HepG2 (cell line): Measurements from ENCODE around the gene GLYR1. TPM values are rescaled to one million over a fixed set of nuclear protein-coding genes. Genes with fewer than 3 reads are reported as not detected.

Experiments used
- ATAC-seq: fragments of 200-7000 bp; cut with Tn5 transposase; 3 replicates; pipeline ENCODE4 v1.9.1; 2020; ENCODE audit warnings: mild to moderate bottlenecking, moderate library complexity
- BruUV-seq: library from RNA; stranded (reverse); fragments of 400-500 nt; replicated peaks from 2 replicates; lab custom pipeline; 2021; lab: Mats Ljungman, UMichigan
- CTCF ChIA-PET: fragments of 300-600 bp; formaldehyde crosslinking; extraction: SDS; loops from one replicate; lab custom pipeline; 2021; ENCODE audit warnings: low total read pairs, inconsistent platforms, low intra/inter-chr PET ratio; lab: Yijun Ruan, JAX
- POLR2A ChIA-PET: fragments of 350-600 bp; sonication (Branson Sonifier 250); formaldehyde crosslinking; loops from one replicate; lab custom pipeline; 2020; ENCODE audit warnings: antibody characterized with exemption, inconsistent platforms; lab: Yijun Ruan, JAX
- DNase-seq: peaks from one replicate; pipeline ENCODE4 v3.0.0-alpha.2; 2015; ENCODE audit warnings: low spot score
- FAIRE-seq: peaks from 3 replicates; lab custom pipeline; 2011; peaks lifted over from hg19 to GRCh38; lab: Jason Lieb, UNC
- H2AFZ ChIP-seq: one replicate; pipeline ENCODE4 v1.6.1; 2011; ENCODE audit warnings: low read length, inconsistent platforms
- H3K27ac ChIP-seq: fragments of 300-600 bp; 3 replicates; pipeline ENCODE4 v1.8.0; 2011; ENCODE audit warnings: mixed run types, mild to moderate bottlenecking, mixed read lengths, low read length, inconsistent platforms; ENCODE audit not compliant: insufficient read depth; ENCODE audit errors: extremely low read length
- H3K27me3 ChIP-seq, 2 experiments: fragments of 200-600 bp in 1 of 2; 2 replicates in 1 of 2; 3 replicates in 1 of 2; pipeline versions ENCODE4 v1.6.0 to v1.8.0; 2011; ENCODE audit warnings: low read length in 2 of 2, mild to moderate bottlenecking in 2 of 2, moderate library complexity in 2 of 2, inconsistent platforms in 1 of 2; ENCODE audit not compliant: insufficient read depth in 2 of 2, control insufficient read depth in 1 of 2
- H3K36me3 ChIP-seq, 2 experiments: fragments of 200-600 bp in 1 of 2; replicated peaks in 1 of 2; 2 replicates in 1 of 2; 3 replicates in 1 of 2; pipeline versions ENCODE4 v1.5.1 to v1.8.0; 2011; ENCODE audit warnings: low read length in 2 of 2, inconsistent platforms in 1 of 2; ENCODE audit not compliant: insufficient read depth in 2 of 2, control insufficient read depth in 1 of 2
- H3K4me1 ChIP-seq: 2 replicates; pipeline ENCODE4 v1.5.1; 2012; ENCODE audit warnings: low read length, inconsistent platforms; ENCODE audit not compliant: insufficient read depth
- H3K4me2 ChIP-seq: 2 replicates; pipeline ENCODE4 v1.6.0; 2011; ENCODE audit warnings: low read depth, low read length, inconsistent platforms
- H3K4me3 ChIP-seq, 3 experiments: fragments of 200-600 bp in 1 of 3; sonication (generic), shearing (Covaris generic) in 1 of 3; replicated peaks in 1 of 3; 2 replicates each; pipeline ENCODE4 v1.5.1; 2011 to 2016; ENCODE audit warnings: low read length in 3 of 3, inconsistent platforms in 2 of 3, low read depth in 2 of 3, mild to moderate bottlenecking in 2 of 3, control low read depth in 1 of 3, mixed read lengths in 1 of 3; ENCODE audit not compliant: insufficient read depth in 1 of 3
- H3K79me2 ChIP-seq: one replicate; pipeline ENCODE4 v1.6.1; 2011; ENCODE audit warnings: low read length, inconsistent platforms; ENCODE audit not compliant: insufficient read depth
- H3K9ac ChIP-seq: 2 replicates; pipeline ENCODE4 v1.6.0; 2011; ENCODE audit warnings: mild to moderate bottlenecking, low read depth, low read length, inconsistent platforms; ENCODE audit not compliant: insufficient read depth
- H3K9me3 ChIP-seq: 2 replicates; pipeline ENCODE4 v1.5.1; 2012; ENCODE audit warnings: mild to moderate bottlenecking, low read length
- H4K20me1 ChIP-seq: 2 replicates; pipeline ENCODE4 v1.6.0; 2011; ENCODE audit warnings: inconsistent platforms, mild to moderate bottlenecking, low read length, moderate library complexity; ENCODE audit not compliant: insufficient read depth
- CEBPB ChIP-seq: IDR thresholded peaks from 2 replicates; pipeline ENCODE4 v1.6.1; 2011; ENCODE audit warnings: low read depth, low read length, improper control_type of control experiment, borderline replicate concordance
- KLF6 ChIP-seq: IDR thresholded peaks from 2 replicates; pipeline ENCODE4 v1.8.0; 2016; ENCODE audit warnings: missing biosample characterization, missing genetic modification reagents
- ZC3H4 ChIP-seq: sonication (generic); formaldehyde crosslinking; IDR thresholded peaks from 2 replicates; pipeline ENCODE4 v1.4.0; 2020; ENCODE audit warnings: missing genetic modification reagents, borderline replicate concordance
- ZMYM3 ChIP-seq: sonication (generic); formaldehyde crosslinking; IDR thresholded peaks from 2 replicates; pipeline ENCODE4 v1.5.1; 2020; ENCODE audit warnings: mild to moderate bottlenecking, missing genetic modification reagents
- ZNF260 ChIP-seq: sonication (generic); formaldehyde crosslinking; IDR thresholded peaks from 2 replicates; pipeline ENCODE4 v1.4.0; 2020; ENCODE audit warnings: missing genetic modification reagents, low read depth, mild to moderate bottlenecking, borderline replicate concordance
- ZNF546 ChIP-seq: sonication (generic); formaldehyde crosslinking; conservative IDR thresholded peaks from 2 replicates; pipeline ENCODE4 v1.8.1; 2023; ENCODE audit warnings: mild to moderate bottlenecking, missing genetic modification reagents
- ZNF557 ChIP-seq: sonication (generic); formaldehyde crosslinking; IDR thresholded peaks from 2 replicates; pipeline ENCODE4 v1.4.0; 2020; ENCODE audit warnings: missing genetic modification reagents
- ZNF570 ChIP-seq: sonication (generic); formaldehyde crosslinking; IDR thresholded peaks from 2 replicates; pipeline ENCODE4 v1.4.0; 2020; ENCODE audit warnings: mild to moderate bottlenecking, missing genetic modification reagents, borderline replicate concordance
- ZNF629 ChIP-seq: sonication (generic); formaldehyde crosslinking; conservative IDR thresholded peaks from 2 replicates; pipeline ENCODE4 v1.5.0; 2020; ENCODE audit warnings: missing genetic modification reagents
- ZNF777 ChIP-seq: sonication (generic); formaldehyde crosslinking; IDR thresholded peaks from 2 replicates; pipeline ENCODE4 v1.4.0; 2020; ENCODE audit warnings: missing genetic modification reagents
- WGBS: methylation state at CpG from one replicate; pipeline ENCODE4 v1.1.6; 2017; ENCODE audit warnings: low lambda C conversion rate; 5-methylcytosine and 5-hydroxymethylcytosine counted together
- in situ Hi-C: cut with HindIII; loops from 2 replicates; pipeline ENCODE4 v1.10.0; 2017; ENCODE audit warnings: low pct_unique_long_range_greater_than_20kb; ENCODE audit not compliant: extremely low pct_ligation_motif_present
- intact Hi-C: fragments of 100-400 bp; cut with micrococcal nuclease; formaldehyde crosslinking; loops from one replicate; pipeline ENCODE4 v1.10.0; 2022; ENCODE audit not compliant: unreplicated experiment
- polyA plus RNA-seq, 8 experiments: library from polyadenylated mRNA; depleted of rRNA in 3 of 8; stranded (reverse) in 7 of 8; unstranded in 1 of 8; fragments of >200 nt; fragmentation: Illumina TruSeq in 4 of 8; extraction: Trizol in 4 of 8; gene quantifications; 2 replicates each; pipeline versions ENCODE4 v1.2.1 to v1.2.3, GENCODE V29; 2011 to 2016; ENCODE audit warnings: low read depth in 4 of 8, missing spikeins in 1 of 8, mixed read lengths in 1 of 8; ENCODE audit not compliant: insufficient read depth in 1 of 8
- total RNA-seq, 5 experiments: library from RNA; depleted of rRNA; stranded (reverse); fragments of >200 nt; fragmentation: Illumina TruSeq; extraction: Trizol; gene quantifications; 2 replicates each; pipeline ENCODE4 v1.2.3, GENCODE V29; 2016; ENCODE audit warnings: low read depth in 1 of 5
- TF ChIP-seq, protein P1 (sequence below): sonication (generic); formaldehyde crosslinking; IDR thresholded peaks from 2 replicates; pipeline ENCODE4 v1.5.0; 2020; ENCODE audit warnings: missing genetic modification reagents
- TF ChIP-seq, protein P2 (sequence below): sonication (generic); formaldehyde crosslinking; IDR thresholded peaks from 2 replicates; pipeline ENCODE4 v1.4.0; 2020; ENCODE audit warnings: missing genetic modification reagents
- TF ChIP-seq, protein P3 (sequence below), 2 experiments: fragments of 450-650 bp in 1 of 2; sonication (generic) in 1 of 2; formaldehyde crosslinking; IDR thresholded peaks; 2 replicates each; pipeline versions ENCODE4 v1.5.0 to v1.8.0; 2020 to 2022; ENCODE audit warnings: mild to moderate bottlenecking in 1 of 2, missing genetic modification reagents in 1 of 2

GLYR1 gene
- total and polyA plus RNA-seq, 2 of the 13 experiments (the other 11 are each of a cell fraction or from before 2014, with no cell fraction given), result 28.3 to 48.7 TPM

DNA sequence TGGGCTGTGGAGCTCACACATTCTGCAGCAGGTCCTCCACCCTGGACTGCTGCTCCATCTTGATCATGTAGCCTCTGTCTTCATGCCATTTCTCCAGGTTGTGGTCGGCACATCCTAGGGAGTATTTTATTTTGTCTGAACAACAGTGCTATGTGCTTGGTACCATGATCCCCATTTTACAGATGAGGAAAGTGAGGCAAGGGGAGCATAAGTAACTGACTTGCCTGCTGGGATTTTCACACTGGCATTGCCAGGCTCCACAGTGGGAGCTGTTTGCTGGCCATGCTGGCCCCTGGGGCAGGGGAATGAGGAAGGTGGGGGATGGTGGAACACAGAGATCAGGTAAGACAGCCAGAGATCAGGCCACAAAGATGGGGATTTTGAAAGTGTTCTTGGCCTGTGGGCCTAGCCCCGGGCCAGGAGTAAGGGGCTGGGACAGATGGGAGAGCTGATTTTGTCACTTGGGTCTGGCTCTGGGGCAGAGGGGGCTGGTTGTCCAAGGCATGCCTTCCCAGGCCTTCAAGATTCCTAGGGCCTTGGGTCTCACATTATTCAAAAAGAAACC lies 70.9 kb downstream of the GLYR1 start:
- H3K4me1 ChIP-seq, result peaks cover 42% of the 10 kb centered on the region
- FAIRE-seq, result no peak
- in situ Hi-C loops, result no loop called here
- ChIA-PET POLR2A (no interaction called here), CTCF (no interaction called here)
- ATAC-seq, result no peak
- no peaks in the 10 kb centered on the region for H3K79me2 ChIP-seq
- H3K9ac ChIP-seq, result no peak overlapping the region
- DNase-seq, result no peak
- intact Hi-C loops, result no loop called here
- WGBS, result 49% methylated on average over 2 of the region's 2 CpGs
- H2AFZ ChIP-seq, result no peak overlapping the region
- no peaks in the 10 kb centered on the region for H3K9me3 ChIP-seq
- no TSS peak for BruUV-seq
- no peaks in the 10 kb centered on the region for H4K20me1 ChIP-seq
- no peaks in the 10 kb centered on the region; a peak in 1 of 5 replicates for H3K27me3 ChIP-seq
- H3K4me3 ChIP-seq, result no peak overlapping the region
- H3K4me2 ChIP-seq, result no peak overlapping the region
- no peaks in the 10 kb centered on the region for H3K36me3 ChIP-seq
- no peak overlapping the region for H3K27ac ChIP-seq
- no peak for TF ChIP-seq KLF6 (CRISPR knock-in tag)
- TF ChIP-seq ZNF629 (CRISPR knock-in tag), result peak; percentile 73
- 0 out of 2 replicates have a peak, but pooled peaks have one; percentile 35 for TF ChIP-seq ZMYM3 (CRISPR knock-in tag)
- no peak for TF ChIP-seq CEBPB

DNA sequence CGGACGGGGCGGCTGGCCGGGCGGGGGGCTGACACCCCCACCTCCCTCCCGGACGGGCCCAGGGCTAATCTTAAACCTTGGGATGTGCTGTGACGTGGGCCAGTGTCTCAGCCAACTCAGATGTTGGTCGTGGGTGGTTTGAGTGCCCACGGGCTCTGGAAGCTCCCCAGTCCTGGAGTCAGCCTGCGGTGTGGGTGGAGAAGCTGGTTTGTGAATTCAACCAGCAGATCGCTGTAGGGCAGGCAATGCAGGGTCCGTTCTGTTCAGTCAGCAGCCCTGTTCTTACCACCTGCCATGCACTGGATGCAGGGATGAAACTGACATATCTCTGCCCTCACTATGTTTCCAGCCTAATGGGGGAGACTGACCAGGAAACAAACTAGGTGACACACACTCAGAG lies 72.1 kb downstream of the GLYR1 start:
- Histone ChIP-seq H2AFZ (no peak overlapping the region), H3K9me3 (no peaks in the 10 kb centered on the region), H3K4me1 (peaks cover 31% of the 10 kb centered on the region), H3K27ac (no peak overlapping the region), H3K27me3 (no peaks in the 10 kb centered on the region; a peak in 1 of 5 replicates), H3K36me3 (no peaks in the 10 kb centered on the region), H3K9ac (no peak overlapping the region), H3K4me3 (peak overlapping the region; percentile 24 to 65 (median 34); a peak in 3 of 6 replicates), H3K79me2 (no peaks in the 10 kb centered on the region), H3K4me2 (peak overlapping the region; percentile 71), H4K20me1 (no peaks in the 10 kb centered on the region)
- in situ Hi-C loops (no loop called here), intact Hi-C loops (no loop called here)
- WGBS, result 6% methylated on average over 2 of the region's 13 CpGs
- peak; percentile 80 for ATAC-seq
- CTCF ChIA-PET, result no interaction called here
- POLR2A ChIA-PET, result no interaction called here
- BruUV-seq, result no TSS peak
- no peak for DNase-seq
- FAIRE-seq, result no peak
- TF ChIP-seq ZNF546 (CRISPR knock-in tag) (no peak), ZNF557 (no peak), ZNF777 (CRISPR knock-in tag) (peak; percentile 34; the same call in 1 of the 2 replicates), ZNF260 (CRISPR knock-in tag) (no peak), ZC3H4 (CRISPR knock-in tag) (no peak), ZNF570 (CRISPR knock-in tag) (no peak)
- TF ChIP-seq, protein P1, sequence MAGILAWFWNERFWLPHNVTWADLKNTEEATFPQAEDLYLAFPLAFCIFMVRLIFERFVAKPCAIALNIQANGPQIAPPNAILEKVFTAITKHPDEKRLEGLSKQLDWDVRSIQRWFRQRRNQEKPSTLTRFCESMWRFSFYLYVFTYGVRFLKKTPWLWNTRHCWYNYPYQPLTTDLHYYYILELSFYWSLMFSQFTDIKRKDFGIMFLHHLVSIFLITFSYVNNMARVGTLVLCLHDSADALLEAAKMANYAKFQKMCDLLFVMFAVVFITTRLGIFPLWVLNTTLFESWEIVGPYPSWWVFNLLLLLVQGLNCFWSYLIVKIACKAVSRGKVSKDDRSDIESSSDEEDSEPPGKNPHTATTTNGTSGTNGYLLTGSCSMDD (CRISPR knock-in tag), result no peak
- TF ChIP-seq, protein P2, sequence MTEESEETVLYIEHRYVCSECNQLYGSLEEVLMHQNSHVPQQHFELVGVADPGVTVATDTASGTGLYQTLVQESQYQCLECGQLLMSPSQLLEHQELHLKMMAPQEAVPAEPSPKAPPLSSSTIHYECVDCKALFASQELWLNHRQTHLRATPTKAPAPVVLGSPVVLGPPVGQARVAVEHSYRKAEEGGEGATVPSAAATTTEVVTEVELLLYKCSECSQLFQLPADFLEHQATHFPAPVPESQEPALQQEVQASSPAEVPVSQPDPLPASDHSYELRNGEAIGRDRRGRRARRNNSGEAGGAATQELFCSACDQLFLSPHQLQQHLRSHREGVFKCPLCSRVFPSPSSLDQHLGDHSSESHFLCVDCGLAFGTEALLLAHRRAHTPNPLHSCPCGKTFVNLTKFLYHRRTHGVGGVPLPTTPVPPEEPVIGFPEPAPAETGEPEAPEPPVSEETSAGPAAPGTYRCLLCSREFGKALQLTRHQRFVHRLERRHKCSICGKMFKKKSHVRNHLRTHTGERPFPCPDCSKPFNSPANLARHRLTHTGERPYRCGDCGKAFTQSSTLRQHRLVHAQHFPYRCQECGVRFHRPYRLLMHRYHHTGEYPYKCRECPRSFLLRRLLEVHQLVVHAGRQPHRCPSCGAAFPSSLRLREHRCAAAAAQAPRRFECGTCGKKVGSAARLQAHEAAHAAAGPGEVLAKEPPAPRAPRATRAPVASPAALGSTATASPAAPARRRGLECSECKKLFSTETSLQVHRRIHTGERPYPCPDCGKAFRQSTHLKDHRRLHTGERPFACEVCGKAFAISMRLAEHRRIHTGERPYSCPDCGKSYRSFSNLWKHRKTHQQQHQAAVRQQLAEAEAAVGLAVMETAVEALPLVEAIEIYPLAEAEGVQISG (CRISPR knock-in tag), result no peak
- TF ChIP-seq, protein P3, sequence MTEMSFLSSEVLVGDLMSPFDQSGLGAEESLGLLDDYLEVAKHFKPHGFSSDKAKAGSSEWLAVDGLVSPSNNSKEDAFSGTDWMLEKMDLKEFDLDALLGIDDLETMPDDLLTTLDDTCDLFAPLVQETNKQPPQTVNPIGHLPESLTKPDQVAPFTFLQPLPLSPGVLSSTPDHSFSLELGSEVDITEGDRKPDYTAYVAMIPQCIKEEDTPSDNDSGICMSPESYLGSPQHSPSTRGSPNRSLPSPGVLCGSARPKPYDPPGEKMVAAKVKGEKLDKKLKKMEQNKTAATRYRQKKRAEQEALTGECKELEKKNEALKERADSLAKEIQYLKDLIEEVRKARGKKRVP (CRISPR knock-in tag; IDR thresholded peaks at IDR 0.05), result no peak
